SK-N-SH treated with all-trans-retinoic acid at 6 μM for 48 hours (cell line): ENCODE measurements around the gene MS4A2.

Source experiments
- ATAC-seq: fragments of 200-7000 bp; cut with Tn5 transposase; 3 replicates; pipeline ENCODE4 v1.9.1; 2020; ENCODE audit warnings: mild to moderate bottlenecking, moderate library complexity
- ARNTL ChIP-seq: fragments of 450-650 bp; formaldehyde crosslinking; IDR thresholded peaks from 2 replicates; pipeline ENCODE4 v1.5.0; 2020; ENCODE audit warnings: low read depth, mild to moderate bottlenecking, moderate library complexity, borderline replicate concordance
- BACH2 ChIP-seq: fragments of 250-450 bp; sonication (Bioruptor Pico); IDR thresholded peaks from 2 replicates; pipeline ENCODE4 v1.9.0; 2021; ENCODE audit warnings: mild to moderate bottlenecking, borderline replicate concordance
- CSDC2 ChIP-seq: fragments of 250-450 bp; sonication (Bioruptor Pico); IDR thresholded peaks from 2 replicates; pipeline ENCODE4 v1.5.0; 2020; ENCODE audit warnings: mild to moderate bottlenecking, moderate library complexity
- ESRRG ChIP-seq: fragments of 250-450 bp; sonication (Bioruptor Pico); IDR thresholded peaks from 2 replicates; pipeline ENCODE4 v1.6.1; 2021; ENCODE audit warnings: mild to moderate bottlenecking
- ISL1 ChIP-seq: fragments of 250-450 bp; sonication (Bioruptor Pico); IDR thresholded peaks from 2 replicates; pipeline ENCODE4 v2.1.2; 2022; ENCODE audit warnings: mild to moderate bottlenecking, moderate library complexity
- OSR1 ChIP-seq: fragments of 250-450 bp; sonication (Bioruptor Pico); IDR thresholded peaks from 2 replicates; pipeline ENCODE4 v1.8.0; 2022; ENCODE audit warnings: moderate library complexity, mild to moderate bottlenecking, inconsistent platforms
- RARB ChIP-seq: fragments of 250-450 bp; sonication (Bioruptor Pico); IDR thresholded peaks from 2 replicates; pipeline ENCODE4 v1.8.0; 2021; ENCODE audit warnings: mild to moderate bottlenecking, moderate library complexity
- TCF4 ChIP-seq: fragments of 250-450 bp; sonication (Bioruptor Pico); IDR thresholded peaks from 2 replicates; pipeline ENCODE4 v1.8.0; 2021; ENCODE audit warnings: mild to moderate bottlenecking, moderate library complexity, borderline replicate concordance
- TOX ChIP-seq: fragments of 250-450 bp; sonication (Bioruptor Pico); IDR thresholded peaks from 2 replicates; pipeline ENCODE4 v1.8.0; 2021; ENCODE audit warnings: mild to moderate bottlenecking, moderate library complexity, borderline replicate concordance
- TSHZ2 ChIP-seq: fragments of 250-450 bp; sonication (Bioruptor Pico); IDR thresholded peaks from 2 replicates; pipeline ENCODE4 v1.5.0; 2020; ENCODE audit warnings: mild to moderate bottlenecking, moderate library complexity
- ZFP30 ChIP-seq: fragments of 450-650 bp; formaldehyde crosslinking; IDR thresholded peaks from 2 replicates; pipeline ENCODE4 v1.5.0; 2022; ENCODE audit warnings: mild to moderate bottlenecking, moderate library complexity
- ZNF565 ChIP-seq: fragments of 450-650 bp; formaldehyde crosslinking; conservative IDR thresholded peaks from 2 replicates; pipeline ENCODE4 v1.5.0; 2020; ENCODE audit warnings: low read depth, mild to moderate bottlenecking, moderate library complexity
- ZNF70 ChIP-seq: fragments of 450-650 bp; formaldehyde crosslinking; IDR thresholded peaks from 2 replicates; pipeline ENCODE4 v1.5.0; 2020; ENCODE audit warnings: mild to moderate bottlenecking, moderate library complexity
- ZNF8 ChIP-seq: fragments of 450-650 bp; formaldehyde crosslinking; IDR thresholded peaks from 2 replicates; pipeline ENCODE4 v1.5.0; 2020; ENCODE audit warnings: mild to moderate bottlenecking, moderate library complexity
- TF ChIP-seq, protein P1 (sequence below): fragments of 250-450 bp; sonication (Bioruptor Pico); IDR thresholded peaks from 2 replicates; pipeline ENCODE4 v1.8.0; 2021; ENCODE audit warnings: low read depth, mild to moderate bottlenecking, moderate library complexity, borderline replicate concordance
- TF ChIP-seq, protein P2 (sequence below): fragments of 250-450 bp; sonication (Bioruptor Pico); IDR thresholded peaks from 2 replicates; pipeline ENCODE4 v1.5.1; 2021; ENCODE audit warnings: mild to moderate bottlenecking, moderate library complexity
- TF ChIP-seq, protein P3 (sequence below): fragments of 250-450 bp; sonication (Bioruptor Pico); IDR thresholded peaks from 2 replicates; pipeline ENCODE4 v1.5.1; 2020; ENCODE audit warnings: low read depth, mild to moderate bottlenecking, moderate library complexity
- TF ChIP-seq, protein P4 (sequence below): fragments of 250-450 bp; sonication (Bioruptor Pico); IDR thresholded peaks from 2 replicates; pipeline ENCODE4 v1.8.0; 2020; ENCODE audit warnings: mild to moderate bottlenecking, moderate library complexity, borderline replicate concordance

The MS4A2 gene

DNA sequence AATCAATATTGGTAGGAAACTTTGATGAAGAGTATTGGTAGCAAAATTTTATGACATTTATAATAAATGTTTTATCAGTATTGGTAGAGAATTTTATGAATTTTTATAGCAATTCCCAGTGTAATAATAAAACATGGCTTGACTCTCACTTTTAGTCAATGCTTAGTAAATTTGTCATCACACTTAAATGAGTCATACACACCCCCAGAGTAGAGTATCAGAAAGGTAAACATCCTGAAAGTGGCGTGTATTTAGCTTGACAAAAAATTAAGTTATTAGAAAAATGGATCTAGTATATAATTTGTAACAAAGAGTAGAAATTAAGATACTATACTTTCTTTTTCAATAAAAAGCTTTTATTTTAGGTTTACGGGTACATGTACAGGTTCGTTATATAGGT is 29.4 kb upstream of the MS4A2 start:
- ATAC-seq, result no peak
- TF ChIP-seq TSHZ2 (CRISPR knock-in tag) (no peak), ZNF8 (CRISPR knock-in tag) (no peak)

- ATAC-seq, result no peak
- TF ChIP-seq ZNF565, result no peak
- TF ChIP-seq ARNTL, result no peak
- no peak for TF ChIP-seq OSR1 (CRISPR knock-in tag)
- no peak for TF ChIP-seq TCF4 (CRISPR knock-in tag)
Measured at GRCh38 chr11:60059521-60060240, 28.8 kb upstream of the MS4A2 start.

DNA sequence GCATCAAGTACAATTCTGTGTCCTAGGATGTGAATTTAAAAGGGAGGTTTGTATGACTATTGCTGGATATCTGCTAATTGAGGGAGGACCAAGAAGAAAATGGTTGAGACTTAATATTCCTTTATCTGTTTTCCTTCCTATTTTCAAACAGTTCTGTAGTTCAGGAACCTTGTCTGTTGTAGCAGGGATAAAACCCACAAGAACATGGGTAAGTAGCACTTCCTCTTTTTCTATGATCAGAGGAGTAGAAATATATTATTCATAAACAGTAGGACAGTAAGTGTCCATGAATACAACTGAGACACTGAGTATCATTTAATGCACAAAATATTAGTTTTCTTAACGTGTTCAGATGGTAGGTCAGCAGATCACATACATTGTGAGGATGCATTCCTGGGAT is 24.4 kb upstream of the MS4A2 start:
- ATAC-seq, result no peak
- TF ChIP-seq, protein P1, sequence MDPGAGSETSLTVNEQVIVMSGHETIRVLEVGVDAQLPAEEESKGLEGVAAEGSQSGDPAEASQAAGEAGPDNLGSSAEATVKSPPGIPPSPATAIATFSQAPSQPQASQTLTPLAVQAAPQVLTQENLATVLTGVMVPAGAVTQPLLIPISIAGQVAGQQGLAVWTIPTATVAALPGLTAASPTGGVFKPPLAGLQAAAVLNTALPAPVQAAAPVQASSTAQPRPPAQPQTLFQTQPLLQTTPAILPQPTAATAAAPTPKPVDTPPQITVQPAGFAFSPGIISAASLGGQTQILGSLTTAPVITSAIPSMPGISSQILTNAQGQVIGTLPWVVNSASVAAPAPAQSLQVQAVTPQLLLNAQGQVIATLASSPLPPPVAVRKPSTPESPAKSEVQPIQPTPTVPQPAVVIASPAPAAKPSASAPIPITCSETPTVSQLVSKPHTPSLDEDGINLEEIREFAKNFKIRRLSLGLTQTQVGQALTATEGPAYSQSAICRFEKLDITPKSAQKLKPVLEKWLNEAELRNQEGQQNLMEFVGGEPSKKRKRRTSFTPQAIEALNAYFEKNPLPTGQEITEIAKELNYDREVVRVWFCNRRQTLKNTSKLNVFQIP, result no peak
- no peak for TF ChIP-seq TSHZ2 (CRISPR knock-in tag)
- TF ChIP-seq ZNF70 (CRISPR knock-in tag), result no peak
- TF ChIP-seq CSDC2 (CRISPR knock-in tag), result no peak
- no peak for TF ChIP-seq ZFP30 (CRISPR knock-in tag)
- TF ChIP-seq ARNTL, result no peak
- TF ChIP-seq TOX (CRISPR knock-in tag), result no peak
- TF ChIP-seq ZNF8 (CRISPR knock-in tag), result no peak
- no peak for TF ChIP-seq ISL1 (CRISPR knock-in tag)
- TF ChIP-seq ZNF565, result no peak
- no peak for TF ChIP-seq RARB
- TF ChIP-seq, protein P2, sequence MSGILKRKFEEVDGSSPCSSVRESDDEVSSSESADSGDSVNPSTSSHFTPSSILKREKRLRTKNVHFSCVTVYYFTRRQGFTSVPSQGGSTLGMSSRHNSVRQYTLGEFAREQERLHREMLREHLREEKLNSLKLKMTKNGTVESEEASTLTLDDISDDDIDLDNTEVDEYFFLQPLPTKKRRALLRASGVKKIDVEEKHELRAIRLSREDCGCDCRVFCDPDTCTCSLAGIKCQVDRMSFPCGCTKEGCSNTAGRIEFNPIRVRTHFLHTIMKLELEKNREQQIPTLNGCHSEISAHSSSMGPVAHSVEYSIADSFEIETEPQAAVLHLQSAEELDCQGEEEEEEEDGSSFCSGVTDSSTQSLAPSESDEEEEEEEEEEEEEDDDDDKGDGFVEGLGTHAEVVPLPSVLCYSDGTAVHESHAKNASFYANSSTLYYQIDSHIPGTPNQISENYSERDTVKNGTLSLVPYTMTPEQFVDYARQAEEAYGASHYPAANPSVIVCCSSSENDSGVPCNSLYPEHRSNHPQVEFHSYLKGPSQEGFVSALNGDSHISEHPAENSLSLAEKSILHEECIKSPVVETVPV (CRISPR knock-in tag), result no peak
- TF ChIP-seq ESRRG (CRISPR knock-in tag), result no peak
- TF ChIP-seq, protein P3, sequence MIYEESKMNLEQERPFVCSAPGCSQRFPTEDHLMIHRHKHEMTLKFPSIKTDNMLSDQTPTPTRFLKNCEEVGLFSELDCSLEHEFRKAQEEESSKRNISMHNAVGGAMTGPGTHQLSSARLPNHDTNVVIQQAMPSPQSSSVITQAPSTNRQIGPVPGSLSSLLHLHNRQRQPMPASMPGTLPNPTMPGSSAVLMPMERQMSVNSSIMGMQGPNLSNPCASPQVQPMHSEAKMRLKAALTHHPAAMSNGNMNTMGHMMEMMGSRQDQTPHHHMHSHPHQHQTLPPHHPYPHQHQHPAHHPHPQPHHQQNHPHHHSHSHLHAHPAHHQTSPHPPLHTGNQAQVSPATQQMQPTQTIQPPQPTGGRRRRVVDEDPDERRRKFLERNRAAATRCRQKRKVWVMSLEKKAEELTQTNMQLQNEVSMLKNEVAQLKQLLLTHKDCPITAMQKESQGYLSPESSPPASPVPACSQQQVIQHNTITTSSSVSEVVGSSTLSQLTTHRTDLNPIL, result no peak
- TF ChIP-seq, protein P4, sequence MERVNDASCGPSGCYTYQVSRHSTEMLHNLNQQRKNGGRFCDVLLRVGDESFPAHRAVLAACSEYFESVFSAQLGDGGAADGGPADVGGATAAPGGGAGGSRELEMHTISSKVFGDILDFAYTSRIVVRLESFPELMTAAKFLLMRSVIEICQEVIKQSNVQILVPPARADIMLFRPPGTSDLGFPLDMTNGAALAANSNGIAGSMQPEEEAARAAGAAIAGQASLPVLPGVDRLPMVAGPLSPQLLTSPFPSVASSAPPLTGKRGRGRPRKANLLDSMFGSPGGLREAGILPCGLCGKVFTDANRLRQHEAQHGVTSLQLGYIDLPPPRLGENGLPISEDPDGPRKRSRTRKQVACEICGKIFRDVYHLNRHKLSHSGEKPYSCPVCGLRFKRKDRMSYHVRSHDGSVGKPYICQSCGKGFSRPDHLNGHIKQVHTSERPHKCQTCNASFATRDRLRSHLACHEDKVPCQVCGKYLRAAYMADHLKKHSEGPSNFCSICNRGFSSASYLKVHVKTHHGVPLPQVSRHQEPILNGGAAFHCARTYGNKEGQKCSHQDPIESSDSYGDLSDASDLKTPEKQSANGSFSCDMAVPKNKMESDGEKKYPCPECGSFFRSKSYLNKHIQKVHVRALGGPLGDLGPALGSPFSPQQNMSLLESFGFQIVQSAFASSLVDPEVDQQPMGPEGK (CRISPR knock-in tag), result no peak
- no peak for TF ChIP-seq TCF4 (CRISPR knock-in tag)
- TF ChIP-seq BACH2 (CRISPR knock-in tag), result no peak
- TF ChIP-seq OSR1 (CRISPR knock-in tag), result no peak
